HPDE6-E6E7 (cell line): Measurements from ENCODE around the gene FSIP1.

Experiments
- DNase-seq: peaks from one replicate; pipeline ENCODE4 v3.0.0; 2011; ENCODE audit warnings: missing footprints; ENCODE audit errors: extremely low spot score

The FSIP1 gene

DNA sequence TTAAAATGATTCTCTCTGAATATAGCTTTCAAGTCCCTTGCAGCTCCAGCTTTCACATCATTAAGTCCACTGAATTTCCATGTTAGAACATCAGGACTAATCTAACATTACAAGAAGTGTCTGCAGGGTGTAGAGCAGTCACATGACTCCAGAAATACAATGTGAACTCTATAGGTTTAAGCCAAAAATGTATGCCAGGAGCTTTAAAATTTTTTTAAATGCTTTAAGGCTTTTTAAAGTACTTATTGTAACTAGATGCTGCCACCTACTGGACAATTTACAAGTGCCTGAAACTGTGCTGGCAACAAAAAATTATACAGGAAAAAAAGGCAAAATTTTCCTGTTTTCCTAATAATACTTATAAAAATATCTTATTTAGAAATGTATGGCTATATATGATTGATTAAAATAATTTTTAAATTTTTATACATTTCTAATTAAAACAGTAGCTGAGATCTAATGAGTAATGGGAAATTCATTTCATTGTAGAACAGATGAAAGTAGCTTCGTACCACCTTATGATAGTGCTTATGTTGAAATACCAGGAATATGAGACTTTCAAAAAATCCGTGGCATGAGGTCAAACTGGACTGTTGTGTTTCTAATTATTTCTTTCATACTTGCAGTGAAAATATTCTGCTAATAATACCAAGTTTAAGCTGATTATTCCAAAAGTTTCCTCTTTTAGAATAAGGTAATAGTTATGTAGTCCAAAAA lies 25.7 kb downstream of the FSIP1 start:
- DNase-seq, result peak; percentile 10

DNA sequence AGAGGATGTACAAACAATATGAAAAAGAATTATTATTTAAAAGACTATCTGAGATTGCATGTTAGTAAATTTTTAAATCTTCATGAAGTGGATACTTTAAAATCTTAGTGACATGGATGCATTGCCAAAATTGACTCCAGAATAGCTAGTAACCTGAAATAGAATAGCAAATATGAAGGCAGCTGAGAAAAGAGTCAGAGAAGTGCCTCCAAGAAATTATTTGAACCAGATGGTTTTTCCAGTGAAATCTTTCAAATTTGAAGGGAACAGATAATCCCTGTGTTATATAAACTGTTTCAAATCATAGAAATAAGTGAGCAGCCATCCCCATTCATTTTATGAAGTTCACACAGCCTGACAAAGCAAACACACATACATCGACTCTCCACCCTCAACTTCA lies 29.6 kb downstream of the FSIP1 start:
- no peak for DNase-seq

DNA sequence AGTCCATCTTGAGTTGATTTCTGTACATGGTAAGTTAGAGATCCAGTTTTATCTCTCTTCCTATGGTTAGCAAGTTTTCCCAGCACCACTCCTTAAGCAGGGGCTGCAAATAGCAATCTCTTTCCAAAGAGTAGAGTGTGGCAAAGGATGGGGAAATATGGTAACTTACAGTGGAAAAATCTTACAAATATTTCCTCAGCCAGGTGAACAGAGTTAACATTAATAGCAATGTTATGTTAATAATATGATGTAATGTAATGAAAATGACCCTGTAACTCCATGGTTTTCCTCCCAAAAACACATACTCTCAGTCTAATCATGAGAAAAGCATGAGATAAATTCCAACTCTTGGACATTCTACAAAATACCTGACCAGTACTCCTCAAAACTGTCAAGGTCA lies 30.4 kb downstream of the FSIP1 start:
- no peak for DNase-seq

DNA sequence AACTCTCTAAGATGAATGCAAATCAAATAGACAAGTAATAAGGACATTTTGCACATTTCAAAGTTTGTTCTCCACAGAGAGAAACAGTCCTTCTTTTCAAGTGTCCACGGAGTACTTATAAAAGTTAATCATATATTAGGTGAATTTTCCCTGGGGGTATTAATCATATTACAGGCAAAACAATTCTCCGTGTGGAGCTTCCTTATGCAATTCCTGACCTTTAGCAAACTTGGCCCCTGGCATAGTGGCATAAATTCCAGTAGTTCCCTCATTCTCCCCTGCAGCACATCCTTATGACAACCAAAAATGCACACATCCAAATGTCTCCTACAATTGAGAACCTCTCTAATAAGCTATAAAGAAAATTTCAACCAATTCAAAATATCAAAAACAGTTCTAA lies 34.4 kb downstream of the FSIP1 start:
- no peak for DNase-seq

- no peak for DNase-seq
Measured at GRCh38 chr15:39747326-39747725, 35.3 kb downstream of the FSIP1 start.

GRCh38 chr15:39746714-39747276 lies 35.8 kb downstream of the FSIP1 start:
- no peak for DNase-seq

DNA sequence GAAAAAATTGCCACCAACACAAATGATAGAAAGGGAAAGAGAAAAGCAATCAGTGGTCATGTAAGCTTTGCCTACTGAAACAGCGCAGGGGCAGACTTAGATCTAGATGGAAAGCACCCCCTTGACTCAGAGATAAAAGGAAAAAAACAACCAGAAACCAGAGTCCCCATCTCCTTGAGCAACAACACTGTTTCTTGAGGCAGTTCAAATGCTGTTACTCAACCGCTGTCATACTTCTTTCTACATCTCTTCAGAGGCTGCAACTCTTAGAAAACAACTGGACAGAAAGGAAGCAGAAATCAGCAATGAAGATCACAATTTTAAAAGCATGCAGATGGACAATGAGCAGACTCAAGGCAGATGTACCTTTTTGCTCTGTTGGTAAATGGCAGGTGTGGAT lies 36.5 kb downstream of the FSIP1 start:
- DNase-seq, result no peak

GRCh38 chr15:39745415-39745814 lies 37.2 kb downstream of the FSIP1 start:
- DNase-seq, result no peak

- no peak for DNase-seq
Measured at GRCh38 chr15:39744334-39745103, 38.1 kb downstream of the FSIP1 start.

DNA sequence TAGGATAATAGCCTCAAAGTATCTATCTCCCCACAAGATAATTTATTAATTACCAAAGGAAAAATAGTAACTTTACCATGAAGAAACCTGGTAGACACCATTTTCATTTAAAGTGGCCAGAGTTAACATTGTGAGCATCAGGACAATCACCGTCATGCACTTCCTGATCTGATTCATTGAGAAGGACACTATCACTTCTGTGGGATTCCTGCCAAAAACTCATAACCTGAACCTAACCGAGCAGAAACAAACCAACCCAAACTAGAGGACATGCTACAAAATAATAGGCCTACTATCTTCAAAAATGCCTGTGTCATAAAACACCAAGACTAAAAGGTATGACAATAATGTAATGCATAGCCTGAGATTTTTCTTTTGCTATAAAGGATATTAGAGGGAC lies 39.0 kb downstream of the FSIP1 start:
- no peak for DNase-seq

DNA sequence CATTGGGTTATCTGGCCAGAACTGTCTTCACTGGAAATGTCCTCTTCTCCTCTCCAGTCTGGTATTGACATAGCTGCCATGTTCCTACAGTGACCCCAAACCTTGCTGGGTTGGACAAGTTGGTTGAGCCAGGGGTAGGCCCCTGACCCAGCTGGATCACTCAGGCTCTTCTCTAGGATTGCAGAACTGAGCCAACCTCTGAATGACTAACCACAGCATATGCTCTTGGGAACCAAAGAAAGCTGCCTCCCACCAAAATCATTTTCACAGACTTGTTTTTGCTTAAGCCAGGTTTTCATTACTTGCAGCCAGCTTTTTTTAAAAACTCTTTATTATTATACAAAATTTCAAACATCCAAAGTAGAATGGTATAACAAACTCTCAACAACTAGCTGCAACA lies 41.4 kb downstream of the FSIP1 start:
- no peak for DNase-seq

DNA sequence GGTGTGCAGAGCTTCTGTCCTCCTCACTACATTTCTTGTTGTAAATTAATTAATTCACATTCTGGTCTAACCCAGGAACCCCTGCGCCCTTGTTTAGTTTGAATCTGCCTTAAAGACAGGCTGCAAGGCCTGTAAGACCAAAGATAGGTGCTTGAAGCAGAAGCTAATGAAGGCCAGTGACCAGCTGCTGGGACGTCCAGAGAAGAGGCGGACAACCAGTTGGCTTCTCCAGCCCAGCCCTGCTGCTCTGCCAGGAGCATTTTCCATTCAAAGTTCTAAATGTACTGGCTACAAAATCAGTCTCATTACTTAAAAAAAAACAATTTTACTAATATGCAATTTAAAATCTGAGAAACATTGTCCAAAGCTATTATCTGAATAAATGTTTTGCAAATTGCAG lies 43.6 kb downstream of the FSIP1 start:
- DNase-seq, result no peak

DNA sequence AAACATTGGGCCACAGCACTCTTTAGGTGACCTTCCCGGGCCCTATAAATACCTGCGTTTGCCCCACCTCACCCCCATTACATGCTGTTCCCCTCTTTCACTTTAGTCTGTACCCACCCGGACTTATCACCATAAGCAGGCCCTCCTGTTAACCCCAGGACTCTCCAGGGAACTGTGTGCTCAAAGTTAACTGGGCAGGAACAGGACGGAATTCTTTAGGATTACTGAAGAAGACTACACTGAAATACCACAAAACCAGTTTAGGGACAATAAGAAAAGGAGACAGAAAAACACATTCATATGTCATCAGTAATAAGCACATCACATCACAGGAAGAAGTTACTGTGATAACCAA lies 45.5 kb downstream of the FSIP1 start:
- no peak for DNase-seq

DNA sequence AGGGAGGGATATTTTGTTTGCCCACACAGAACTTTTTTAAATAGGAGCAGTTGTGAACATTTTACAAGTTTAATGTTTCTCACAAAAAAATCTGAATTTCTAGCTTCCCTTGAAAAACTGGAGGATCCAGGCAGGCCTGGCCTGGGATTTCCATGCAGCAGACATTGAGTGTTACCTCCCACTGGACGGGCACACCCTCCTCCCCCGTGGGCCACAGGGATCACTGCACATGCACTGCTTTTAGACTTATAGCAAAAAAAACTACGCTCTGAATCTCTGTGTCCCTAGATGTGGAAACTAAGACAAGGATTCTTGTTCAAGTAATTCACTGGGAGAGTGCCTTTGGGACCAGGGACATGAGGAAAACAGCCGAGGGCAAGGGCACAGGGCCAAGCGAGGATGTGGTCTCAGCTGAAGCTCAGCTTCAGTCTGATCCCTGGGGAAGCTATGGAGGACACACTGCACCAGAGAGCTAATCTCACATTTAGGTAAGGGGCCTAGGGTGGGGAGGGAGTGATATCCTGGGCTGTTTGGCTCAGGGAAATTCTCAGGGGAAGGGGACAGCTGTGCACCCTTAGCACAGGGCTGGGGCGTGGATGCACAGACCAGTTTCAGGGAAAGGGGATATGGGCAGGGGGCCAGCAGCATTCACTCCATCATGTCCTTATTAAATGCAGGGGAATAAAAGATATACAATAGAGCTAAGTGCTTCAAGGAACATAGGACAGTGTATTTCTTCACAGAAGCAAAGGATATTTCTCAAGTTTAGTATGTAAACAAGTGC lies 46.0 kb downstream of the FSIP1 start:
- DNase-seq, result no peak

GRCh38 chr15:39735120-39735717 lies 47.4 kb downstream of the FSIP1 start:
- DNase-seq, result no peak

DNA sequence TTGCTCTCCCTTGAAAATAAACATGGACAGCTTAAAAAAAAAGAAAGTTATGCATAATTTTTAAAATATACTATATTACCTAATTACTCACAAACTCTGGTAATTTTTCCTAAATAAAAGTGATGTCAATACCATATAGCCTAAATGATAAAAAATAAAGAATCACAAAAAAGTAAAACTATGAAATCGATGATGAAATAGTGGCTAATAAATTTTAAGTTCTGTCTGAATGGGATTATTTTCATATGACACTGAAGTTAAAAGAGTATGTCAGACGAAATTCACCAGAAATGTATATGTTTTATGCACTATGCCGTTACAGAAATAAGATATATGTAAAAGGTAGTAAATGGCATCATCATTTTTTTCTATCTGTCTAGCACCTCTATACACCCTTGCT lies 51.4 kb downstream of the FSIP1 start:
- DNase-seq, result no peak

DNA sequence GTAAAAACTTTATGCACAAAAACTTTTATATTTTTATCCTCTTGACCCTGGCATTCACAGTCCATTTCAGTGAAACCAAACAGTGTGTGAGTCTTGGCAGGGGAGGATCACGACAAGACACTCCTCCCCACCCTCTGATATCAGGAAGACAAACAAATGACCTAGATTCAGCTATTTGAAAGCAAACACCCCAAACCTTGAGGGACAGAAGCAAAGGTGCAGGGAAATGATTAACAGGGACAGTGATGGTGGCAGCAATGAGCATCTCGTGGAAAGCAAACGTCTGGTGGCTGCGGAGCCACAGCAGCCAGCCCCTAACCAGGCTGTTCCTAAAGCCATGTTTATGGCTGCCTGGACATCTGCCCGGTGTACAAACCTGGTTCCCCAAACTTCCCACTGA lies 52.1 kb downstream of the FSIP1 start:
- no peak for DNase-seq

- DNase-seq, result no peak
Measured at GRCh38 chr15:39729500-39729899, 53.1 kb downstream of the FSIP1 start.

DNA sequence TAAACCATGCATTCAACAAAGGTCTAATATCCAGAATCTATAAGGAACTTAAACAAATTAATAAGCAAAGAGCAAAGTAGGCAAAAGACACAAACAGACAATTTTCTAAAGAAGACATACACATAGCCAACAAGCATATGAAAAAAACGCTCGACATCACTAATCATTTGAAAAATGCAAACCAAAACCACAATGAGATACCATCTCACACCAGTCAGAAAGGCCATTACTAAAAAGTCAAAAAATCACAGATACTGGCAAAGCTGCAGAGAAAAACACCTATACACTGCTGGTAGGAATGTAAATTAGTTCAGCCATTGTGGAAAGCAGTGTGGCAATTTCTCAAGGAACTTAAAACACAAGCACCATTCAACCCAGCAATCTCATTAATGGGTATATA lies 53.8 kb downstream of the FSIP1 start:
- no peak for DNase-seq

GRCh38 chr15:39721893-39722292 lies 60.7 kb downstream of the FSIP1 start:
- no peak for DNase-seq

GRCh38 chr15:39720621-39721611 lies 61.7 kb downstream of the FSIP1 start:
- DNase-seq, result peak; percentile 28
